ENCODE results near the gene TNRC6B. TPM values are rescaled to one million over a fixed set of nuclear protein-coding genes. Genes with fewer than 3 reads are reported as not detected.

Gene TNRC6B
- 4.3 to 5.8 TPM (median 5.3 TPM) in 5 replicates for total RNA-seq (2022; extraction: Qiagen RNA extraction; ENCODE audit: low read depth)

GRCh38 chr22:40177738-40178416, at the start of gene TNRC6B:
TNRC6B (plus strand) TSS chr22:40177925; CDS start chr22:40178136, 211 bp downstream.

GRCh38 chr22:40346185-40347118, 168.7 kb downstream of the TNRC6B start, which contains the start of gene ADSL:
ADSL (plus strand) TSS chr22:40346500; CDS start chr22:40346559, 59 bp downstream.

Other genes starting within 250 kb of the TNRC6B start
- not detected in 5 replicates for gene TMA7B, start 217.5 kb upstream of the TNRC6B start, total RNA-seq (2022; extraction: Qiagen RNA extraction; ENCODE audit: low read depth)
- not detected in 5 replicates for gene FAM83F, start 183.0 kb upstream of the TNRC6B start, total RNA-seq (2022; extraction: Qiagen RNA extraction; ENCODE audit: low read depth)
- 81.1 to 91.9 TPM (median 87.9 TPM) in 5 replicates for gene ADSL, start 168.6 kb downstream of the TNRC6B start, total RNA-seq (2022; extraction: Qiagen RNA extraction; ENCODE audit: low read depth)
- 16.3 to 23.0 TPM (median 21.1 TPM) in 5 replicates for gene SGSM3, start 192.7 kb downstream of the TNRC6B start, total RNA-seq (2022; extraction: Qiagen RNA extraction; ENCODE audit: low read depth)

Measured in A549 treated with DMSO at 1 μM for 4 hours (cell line).